DND-41 (cell line): Measurements from ENCODE around the gene TRERF1.
"Not testable (repeated sequence)": the region's sequence is repeated elsewhere in the genome, so short reads cannot be mapped to it uniquely, and the experiment has no call there.

Experiments
- EZH2 ChIP-seq: IDR thresholded peaks from 3 replicates; pipeline ENCODE4 v1.6.1; 2012; ENCODE audit warnings: borderline replicate concordance, low read depth, mild to moderate bottlenecking, moderate library complexity, low read length, inconsistent platforms; ENCODE audit not compliant: severe bottlenecking
- TF ChIP-seq, protein P1 (sequence below): IDR thresholded peaks from 2 replicates; pipeline ENCODE4 v1.5.1; 2012; ENCODE audit warnings: borderline replicate concordance, low read length, moderate library complexity, mild to moderate bottlenecking; ENCODE audit not compliant: poor library complexity, severe bottlenecking; ENCODE audit errors: extremely low read depth

DNA sequence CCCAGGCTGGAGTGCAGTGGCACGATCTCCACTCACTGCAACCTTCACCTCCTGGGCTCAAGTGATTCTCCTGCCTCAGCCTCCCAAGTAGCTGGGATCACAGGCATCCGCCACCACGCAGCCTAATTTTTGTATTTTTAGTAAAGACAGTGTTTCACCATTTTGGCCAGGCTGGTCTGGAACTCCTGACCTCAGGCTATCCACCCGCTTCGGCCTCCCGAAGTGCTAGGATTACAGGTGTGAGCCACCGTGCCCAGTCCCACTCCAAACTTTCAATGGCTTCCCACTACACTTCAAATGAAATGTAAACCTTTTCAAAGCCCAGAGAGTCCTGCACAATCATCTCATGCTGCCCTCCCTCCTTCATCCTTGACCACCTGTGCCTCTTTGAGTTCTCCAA lies 5.8 kb downstream of the TRERF1 start:
- TF ChIP-seq, protein P1, sequence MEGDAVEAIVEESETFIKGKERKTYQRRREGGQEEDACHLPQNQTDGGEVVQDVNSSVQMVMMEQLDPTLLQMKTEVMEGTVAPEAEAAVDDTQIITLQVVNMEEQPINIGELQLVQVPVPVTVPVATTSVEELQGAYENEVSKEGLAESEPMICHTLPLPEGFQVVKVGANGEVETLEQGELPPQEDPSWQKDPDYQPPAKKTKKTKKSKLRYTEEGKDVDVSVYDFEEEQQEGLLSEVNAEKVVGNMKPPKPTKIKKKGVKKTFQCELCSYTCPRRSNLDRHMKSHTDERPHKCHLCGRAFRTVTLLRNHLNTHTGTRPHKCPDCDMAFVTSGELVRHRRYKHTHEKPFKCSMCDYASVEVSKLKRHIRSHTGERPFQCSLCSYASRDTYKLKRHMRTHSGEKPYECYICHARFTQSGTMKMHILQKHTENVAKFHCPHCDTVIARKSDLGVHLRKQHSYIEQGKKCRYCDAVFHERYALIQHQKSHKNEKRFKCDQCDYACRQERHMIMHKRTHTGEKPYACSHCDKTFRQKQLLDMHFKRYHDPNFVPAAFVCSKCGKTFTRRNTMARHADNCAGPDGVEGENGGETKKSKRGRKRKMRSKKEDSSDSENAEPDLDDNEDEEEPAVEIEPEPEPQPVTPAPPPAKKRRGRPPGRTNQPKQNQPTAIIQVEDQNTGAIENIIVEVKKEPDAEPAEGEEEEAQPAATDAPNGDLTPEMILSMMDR: not testable (repeated sequence)
- TF ChIP-seq EZH2: not testable (repeated sequence)
